M059J (cell line): ENCODE results near the gene MGAT5. TPM values are rescaled to one million over a fixed set of nuclear protein-coding genes. Genes with fewer than 3 reads are reported as not detected.

Experiments
- DNase-seq: peaks from one replicate; pipeline ENCODE4 v3.0.0-alpha.2; 2012; ENCODE audit warnings: low read depth
- total RNA-seq: library from RNA; depleted of rRNA; stranded (reverse); fragments of >200 nt; shearing (Covaris generic); gene quantifications from 2 replicates; pipeline ENCODE4 v1.2.3, GENCODE V29; 2014

The MGAT5 gene
- total RNA-seq, 1 experiment from 2014 or later: 21.2 TPM

DNA sequence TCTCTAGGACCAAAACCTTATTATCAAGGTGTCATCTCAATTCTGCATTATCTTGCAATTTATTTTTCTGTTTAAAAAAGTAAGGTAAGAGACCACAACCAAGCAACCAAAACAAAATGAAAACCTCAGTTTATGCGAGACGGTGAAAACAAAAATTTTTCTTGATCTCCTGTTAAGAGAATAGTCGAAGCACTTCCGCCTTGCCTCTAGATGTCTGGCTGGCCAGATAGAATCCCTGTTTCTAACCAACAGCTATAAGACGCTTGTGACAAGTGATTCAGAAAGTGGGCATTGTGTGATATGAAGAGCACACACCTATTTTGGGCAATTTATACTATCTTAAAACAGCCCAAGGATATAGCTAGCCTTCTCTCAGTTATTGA lies 51.2 kb downstream of the MGAT5 start:
- DNase-seq: no peak

DNA sequence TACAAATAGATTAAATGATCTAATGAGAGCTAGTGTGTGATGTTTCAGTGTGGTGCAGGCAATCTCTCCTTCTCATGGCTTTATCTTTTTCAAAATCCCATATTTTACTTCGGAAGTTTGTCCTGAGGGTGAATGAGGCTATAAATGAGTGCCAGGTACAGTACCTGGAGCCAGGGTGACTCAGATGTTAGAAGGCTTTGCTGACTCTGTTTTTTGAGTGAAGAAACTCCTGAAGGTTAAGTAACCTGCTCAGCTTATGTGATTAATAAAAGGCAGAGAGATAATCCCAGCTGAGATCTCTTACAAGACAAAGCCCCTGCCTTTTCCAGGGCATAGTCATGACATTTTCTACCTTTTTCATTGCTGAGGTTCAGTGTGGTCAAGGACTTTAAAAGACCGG lies 52.6 kb downstream of the MGAT5 start:
- no peak for DNase-seq

DNA sequence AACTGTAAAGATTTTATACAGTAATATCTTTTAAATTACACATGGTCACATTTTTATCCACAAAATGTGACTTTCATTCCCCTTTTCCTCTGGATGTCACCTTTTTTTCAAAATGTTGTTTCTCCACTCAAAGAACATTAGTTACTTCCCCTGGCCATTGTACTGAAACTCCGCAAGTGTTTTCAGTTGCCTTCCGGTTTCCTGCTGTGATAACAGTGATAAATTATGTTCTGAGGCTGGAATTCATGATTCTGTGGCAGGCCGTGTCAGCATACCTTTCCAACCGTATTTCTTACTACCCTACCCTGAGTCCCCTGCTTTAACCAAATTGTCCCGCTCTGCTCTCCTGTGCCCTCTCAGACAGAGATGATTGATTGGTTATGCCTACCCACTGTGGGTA lies 53.5 kb downstream of the MGAT5 start:
- DNase-seq: no peak

DNA sequence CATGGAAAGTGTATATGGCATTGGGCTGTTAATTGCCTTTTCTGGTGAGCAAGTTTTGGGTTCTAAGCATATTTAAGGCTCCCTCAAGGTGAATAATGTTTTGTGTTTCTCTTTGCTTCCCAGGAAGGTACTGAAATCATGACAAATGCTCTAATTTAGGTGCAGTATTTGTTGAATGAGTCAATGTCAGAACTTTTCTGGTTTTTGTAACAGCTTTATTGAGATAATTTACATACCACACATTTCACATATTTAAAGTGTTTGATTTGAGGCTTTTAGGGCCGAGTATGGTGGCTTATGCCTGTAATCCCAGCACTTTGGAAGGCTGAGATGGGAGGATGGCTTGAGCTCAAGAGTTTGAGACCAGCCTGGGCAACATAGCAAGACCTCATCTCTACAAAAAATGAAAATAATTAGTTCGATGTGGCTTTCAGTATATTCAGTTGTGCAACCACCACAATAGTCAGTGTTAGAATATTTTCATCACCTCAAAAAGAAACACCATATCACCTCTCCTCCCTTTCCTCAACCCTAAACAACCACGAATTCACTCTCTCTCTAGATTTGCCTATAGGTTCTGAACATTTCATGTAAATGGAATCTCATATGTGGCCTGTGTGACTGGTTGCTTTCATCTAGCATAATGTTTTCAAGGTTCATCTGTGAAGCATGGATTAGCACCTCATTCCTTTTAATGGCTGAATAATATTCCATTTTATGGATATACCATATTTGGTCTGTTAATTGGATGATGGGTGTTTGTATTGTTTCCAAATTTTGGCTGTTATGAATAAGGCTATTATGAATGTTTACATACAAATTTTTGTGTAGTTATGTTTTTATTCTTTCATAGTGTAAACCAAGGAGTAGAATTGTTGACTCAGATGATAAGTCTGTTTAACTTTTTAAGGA lies 54.9 kb downstream of the MGAT5 start:
- DNase-seq: peak; percentile 12

DNA sequence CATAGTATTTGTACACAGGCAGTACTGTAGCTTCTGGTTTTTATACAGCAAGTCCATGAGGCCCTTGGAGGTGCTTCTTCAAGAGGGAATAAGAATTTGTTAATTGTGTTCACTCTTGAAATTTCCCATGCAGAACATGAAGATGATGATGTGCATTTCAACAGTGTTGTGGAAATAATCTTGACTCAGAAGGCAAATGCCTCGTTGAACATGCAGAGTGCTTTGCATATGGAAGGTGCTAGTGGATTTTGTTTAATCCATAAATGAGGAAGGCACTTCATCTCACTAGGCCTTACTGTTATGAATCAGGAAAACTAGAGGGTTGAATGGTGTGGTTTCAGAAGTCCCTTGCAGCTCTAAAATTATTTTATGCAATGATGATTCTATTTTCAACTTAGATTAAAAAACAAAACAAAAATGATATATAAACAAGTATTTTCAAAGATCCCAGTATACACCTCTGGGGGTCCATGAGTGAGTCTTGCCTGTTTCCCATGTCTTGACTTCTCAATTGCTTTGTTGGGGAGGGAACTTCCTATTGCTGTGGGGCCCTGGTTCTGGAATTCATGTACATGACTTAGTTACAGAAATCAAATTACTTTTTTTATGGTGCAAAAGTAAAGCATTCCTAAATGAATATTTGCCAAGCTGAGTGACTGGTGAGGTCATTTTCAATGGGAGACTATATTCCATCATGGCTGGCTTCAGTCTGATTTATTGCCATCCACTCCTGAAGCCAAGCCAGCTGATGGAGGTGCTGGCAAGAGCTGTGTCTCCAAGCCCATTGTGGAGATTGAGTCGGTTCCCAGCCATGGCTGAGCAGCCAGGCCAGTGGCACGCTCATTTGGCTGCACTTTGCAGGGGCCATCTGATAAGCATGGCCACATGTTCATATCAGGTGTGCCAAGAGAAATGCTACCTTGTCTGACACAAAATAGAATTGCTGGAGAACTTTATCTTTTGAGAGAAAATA lies 56.5 kb downstream of the MGAT5 start:
- DNase-seq: peak; percentile 59

DNA sequence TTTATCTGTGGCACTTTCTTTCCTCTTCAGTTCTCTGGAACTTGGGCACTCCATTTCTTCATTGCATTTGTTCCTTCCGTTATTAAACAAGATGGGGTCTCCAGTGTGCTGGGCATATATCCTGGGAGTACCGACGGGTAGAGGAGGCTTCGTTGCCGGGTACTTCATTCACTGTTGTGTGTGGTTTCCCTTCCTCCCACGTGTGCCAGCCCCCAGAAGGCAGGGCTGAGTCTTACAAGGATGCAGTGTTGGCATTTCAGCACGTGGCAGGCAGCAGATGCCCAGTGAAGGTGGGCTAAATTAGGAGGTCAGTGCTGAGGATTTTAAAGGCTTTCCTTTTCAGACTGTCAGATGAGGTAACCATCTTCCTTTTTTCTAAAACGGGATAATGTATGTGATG lies 58.6 kb downstream of the MGAT5 start:
- DNase-seq: no peak

DNA sequence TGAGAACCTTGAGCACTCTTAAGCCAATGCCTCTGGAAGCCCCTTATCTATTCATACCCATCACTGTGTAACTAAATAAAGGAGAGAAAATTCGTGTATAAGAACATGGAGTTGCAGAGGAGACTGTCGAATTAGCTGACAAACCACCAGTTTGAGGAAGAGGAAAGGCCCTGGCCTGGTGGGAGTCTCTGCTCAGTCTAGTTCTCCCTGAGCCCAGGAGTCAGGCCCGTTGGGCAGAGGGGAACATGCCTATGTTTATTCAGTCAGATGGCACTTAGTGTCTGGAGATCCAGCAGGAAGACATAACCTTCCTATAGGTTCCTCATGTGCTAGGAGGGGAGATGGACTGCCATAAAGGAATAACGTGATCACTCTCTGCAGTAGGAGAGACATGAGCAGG lies 60.3 kb downstream of the MGAT5 start:
- no peak for DNase-seq

DNA sequence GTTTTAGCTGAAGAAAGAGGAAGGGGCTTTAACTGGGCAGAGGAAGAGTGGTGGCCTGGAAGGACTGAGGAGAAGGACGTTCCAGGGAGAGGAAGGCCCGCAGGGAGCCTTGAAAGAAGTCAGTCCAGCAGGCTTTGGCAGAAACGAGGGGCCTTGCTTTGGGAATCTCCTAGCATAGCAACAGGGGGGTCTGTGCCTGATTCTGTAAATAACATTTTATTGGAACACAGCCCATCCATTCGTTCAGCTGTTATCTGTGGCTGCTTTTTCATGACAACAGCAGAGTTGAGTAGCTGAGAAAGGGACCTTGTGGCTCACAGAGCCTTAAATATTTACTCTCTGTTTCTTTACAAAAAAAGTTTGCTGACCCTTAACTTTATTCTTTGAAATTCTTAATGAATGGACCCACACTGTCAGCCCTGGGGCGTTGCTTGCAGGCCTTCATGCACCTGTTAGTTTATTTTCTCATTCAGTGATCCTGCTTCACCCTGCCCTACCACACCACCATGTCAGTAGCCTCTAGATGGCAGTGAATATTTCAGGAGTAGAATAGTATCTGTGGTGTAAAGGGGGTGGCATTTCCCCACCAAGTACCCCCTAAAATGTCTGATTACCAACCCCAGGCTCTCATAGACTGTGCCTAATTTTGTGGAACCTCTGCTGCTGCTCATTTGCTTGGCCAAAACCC lies 61.0 kb downstream of the MGAT5 start:
- DNase-seq: no peak

DNA sequence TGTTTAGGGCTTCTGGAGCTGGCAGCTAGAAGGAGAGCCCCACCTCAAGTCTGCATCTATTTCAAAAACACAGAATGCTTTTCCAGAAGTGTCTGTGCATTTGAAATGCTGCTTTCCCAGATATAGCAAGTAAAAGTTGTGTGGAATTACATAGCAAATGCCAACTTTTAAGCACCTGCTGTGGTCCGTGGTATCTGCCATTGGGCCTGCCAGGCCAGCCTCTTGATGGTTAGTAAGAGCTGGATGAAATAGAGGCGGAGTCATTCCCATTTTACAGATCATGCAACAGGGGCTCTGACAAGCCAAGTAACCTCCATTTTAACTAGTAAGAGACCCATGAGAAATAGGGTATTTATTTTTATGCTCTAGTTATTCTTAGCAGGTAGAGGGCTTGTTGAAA lies 61.6 kb downstream of the MGAT5 start:
- DNase-seq: no peak

DNA sequence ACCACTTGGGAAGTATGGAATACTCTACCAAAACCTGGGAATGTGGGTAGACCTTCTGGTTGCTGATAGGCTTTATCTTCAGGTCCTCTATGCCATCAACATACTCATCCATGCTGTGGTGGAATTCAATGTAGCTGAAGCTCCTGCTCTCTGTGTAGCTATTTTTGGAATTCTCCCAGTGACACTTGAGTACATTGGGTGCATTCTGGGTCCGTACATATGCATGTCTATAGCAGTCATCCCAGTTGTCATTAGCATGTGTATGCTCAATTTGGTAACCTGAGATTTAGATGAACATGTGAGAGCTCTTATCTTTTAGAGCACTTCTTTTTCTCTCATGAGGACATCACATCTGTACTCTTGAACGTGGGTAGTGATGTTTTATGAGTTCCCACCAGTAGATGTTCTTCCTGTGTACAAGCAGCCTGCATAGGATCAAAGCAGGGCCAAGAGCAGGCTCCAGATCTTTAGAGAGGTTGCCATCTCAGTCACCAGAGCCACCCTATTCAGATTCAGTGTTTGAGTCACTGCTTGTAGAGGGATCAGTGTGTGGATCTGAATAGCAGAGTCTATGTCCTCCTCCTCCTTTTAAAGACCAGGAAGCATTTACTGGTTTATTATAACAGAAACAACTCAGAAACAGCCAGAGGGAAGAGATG lies 65.9 kb downstream of the MGAT5 start:
- DNase-seq: no peak

DNA sequence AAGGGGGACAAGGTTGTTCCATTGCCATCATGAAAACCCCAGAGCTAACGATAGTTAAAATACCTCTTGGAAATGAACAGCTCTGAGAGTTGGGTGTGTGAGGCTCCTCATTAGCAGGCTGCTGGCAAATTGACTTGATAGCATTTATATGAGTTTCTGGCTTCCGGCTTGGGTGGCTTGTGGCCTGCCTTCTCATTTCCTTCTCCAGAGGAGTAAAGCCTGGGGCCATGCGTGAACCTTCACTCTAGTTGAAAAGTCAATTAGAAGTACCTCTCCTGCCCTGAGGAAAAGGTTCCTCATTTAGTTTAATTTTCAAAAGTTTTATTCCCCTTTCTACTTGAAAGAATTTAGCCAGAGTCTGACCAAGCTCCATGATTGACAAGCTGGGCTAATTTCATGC lies 67.1 kb downstream of the MGAT5 start:
- DNase-seq: peak; percentile 60

DNA sequence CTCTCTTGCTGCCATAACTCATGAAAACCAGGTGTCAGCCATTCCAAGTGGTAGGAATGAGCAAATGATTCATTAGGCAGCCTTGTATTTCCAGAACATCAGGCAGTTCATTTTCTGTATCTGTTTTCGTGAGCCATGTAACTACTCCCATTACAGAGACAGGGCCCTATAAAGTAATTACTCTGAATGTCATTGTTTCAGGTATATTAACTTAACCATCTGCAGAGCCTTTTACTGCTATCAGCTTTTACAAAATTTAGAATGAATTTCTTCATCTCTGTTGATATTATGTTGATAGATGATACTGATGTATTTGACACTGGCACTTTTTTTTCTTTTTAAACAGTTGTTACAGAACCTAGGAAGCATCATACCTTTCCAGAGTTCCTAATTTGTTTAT lies 69.9 kb downstream of the MGAT5 start:
- no peak for DNase-seq

DNA sequence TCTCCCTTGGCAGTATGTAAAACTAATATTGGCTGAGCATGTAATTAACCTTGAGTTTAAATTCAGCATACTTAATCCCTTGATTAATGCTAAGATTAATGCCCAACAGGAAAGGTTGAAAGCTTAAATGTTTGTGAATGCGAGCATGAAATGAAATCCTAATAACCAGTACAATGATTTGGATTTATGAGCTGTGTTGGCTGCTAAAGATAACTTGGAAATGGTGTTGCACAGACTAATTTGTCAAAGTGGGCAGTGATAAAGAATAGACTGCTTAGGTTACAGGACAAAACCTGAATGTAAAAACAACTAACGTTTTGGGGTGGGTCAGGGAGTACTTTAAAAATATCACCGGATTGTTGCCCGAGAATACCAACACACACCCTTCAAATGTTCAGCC lies 70.6 kb downstream of the MGAT5 start:
- no peak for DNase-seq

DNA sequence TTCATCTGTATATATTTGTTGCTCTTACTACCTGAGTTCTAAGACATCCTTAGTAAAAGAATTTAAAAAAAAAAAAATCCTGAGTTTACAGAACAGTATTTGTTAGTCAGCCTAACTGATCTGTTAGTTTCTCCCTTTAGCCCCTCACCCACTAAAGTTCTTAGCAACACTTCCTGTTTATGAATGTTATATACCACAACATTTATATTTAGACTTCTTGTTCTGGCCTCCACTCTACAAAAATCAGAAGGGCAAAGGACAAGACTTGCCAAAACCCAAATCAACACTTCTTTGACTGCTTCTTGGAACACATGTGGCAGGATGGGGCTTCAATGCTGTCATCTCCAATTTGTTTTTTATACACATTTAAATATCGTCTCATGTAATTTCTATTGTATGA lies 71.1 kb downstream of the MGAT5 start:
- no peak for DNase-seq

DNA sequence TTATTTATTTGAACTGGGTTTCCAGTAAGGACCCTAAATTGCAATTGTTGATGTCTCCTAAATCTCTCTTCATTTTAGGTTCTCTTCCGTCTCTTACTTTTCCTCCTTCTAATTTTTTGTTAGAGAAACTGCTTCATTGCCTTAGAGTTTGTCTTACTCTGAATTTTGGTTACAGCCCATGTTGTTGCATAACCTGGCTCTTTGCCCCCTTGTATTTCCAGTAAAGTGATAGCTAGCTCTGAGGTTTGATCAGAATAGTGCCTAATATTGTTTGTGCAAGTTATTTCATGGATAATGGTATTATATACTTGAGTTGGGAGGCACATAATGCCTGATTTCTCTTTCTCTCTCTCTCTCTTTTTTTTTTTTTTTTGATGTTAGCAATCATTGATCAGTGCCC lies 71.8 kb downstream of the MGAT5 start:
- no peak for DNase-seq

DNA sequence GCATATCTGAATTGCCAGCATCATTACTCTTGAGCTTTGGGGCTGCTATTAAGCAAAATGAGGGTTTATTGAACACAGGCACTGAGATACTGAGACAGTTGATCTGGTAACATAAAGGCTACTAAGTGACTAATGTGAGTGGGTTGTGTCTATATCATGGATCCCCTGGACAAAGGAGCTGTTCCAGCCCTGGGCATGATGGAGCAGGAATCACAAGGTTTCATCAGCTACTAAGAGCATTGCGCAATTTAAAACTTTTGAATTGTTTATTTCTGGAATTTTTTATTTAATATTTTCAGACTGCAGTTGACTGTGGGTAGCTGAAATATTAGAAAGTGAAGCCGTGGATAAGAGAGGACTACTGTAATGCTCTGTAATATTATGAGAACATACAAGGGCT lies 73.5 kb downstream of the MGAT5 start:
- DNase-seq: no peak

DNA sequence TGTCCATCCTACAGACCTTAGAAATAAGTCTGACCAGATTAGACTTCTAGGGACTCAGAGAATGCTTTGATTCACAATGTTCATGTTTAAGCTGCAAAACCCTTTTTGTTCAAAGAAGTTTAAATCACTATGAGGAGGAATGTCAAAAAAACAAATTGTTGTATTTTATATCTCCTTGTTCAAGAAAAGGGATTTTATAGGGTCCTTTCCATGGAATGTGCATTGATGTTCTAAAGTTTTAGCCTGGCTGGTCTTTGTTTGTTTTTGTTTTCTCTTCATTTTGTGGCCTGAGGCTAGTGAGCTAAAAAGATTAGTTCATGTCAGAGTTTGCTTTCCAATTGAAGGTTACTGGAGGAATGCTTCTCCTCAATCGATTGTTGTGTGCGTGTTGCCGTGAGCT lies 77.2 kb downstream of the MGAT5 start:
- DNase-seq: peak; percentile 12

DNA sequence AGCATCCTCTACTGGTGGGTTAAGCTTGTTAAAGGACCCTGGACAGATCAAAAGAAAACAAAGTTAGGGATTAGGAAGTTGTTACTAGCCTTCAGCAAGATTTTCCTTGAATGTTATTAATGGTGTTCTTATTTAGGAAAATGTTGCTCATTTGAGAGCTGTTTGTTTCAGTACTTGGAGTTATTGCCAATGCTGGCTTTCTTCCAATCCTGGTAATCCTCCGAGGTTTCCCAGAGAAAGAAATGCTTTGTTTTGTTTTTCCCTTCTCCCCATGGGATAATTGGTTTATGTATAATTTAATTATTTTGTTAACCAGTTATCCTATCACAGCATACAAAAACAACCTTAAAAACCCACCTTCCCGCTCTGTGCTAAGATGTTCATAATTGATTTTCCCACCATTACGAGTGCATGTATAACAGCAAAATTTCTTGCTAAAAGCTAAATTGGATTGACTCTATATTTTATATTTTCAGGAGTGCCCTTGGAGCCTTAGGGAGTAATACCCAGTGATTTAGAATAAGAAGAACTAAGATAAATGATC lies 79.8 kb downstream of the MGAT5 start:
- peak; percentile 12 for DNase-seq

DNA sequence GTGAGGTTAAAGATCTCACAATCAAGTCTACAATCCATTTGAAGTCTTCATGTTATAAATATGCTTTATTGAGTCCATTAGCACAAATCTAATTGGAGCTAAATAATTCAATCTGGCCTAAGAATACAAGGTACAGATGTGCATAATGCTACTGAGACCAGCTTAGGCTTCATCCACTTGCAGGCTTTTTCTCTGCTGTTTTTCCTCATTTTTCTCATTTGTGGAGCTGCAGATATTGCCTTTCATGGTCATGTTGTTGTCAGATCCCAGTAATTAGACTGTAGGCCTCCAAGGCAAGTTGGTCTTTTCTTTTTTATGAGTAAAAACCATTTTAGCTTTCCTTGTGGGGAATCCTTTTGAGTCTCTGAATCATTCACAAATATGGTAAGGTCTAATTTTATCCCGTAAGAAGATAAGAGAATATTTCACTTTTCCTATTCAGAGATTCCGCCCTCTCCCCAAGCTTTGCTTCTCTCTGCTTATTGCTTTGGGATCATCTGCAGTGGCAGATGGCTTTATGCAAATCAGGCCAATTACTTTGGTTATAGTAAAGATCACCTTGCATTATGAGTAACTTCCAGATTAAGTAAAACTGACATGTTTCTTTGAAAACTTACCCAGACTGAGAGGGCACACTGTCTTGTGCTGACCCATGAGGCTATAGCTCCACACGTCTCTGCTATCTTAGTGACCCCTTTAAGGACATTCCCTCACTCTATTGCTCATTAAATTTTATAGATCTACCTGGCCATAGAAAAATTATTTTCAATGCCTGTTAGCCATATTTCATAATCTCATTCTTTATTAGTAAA lies 80.9 kb downstream of the MGAT5 start:
- DNase-seq: no peak

DNA sequence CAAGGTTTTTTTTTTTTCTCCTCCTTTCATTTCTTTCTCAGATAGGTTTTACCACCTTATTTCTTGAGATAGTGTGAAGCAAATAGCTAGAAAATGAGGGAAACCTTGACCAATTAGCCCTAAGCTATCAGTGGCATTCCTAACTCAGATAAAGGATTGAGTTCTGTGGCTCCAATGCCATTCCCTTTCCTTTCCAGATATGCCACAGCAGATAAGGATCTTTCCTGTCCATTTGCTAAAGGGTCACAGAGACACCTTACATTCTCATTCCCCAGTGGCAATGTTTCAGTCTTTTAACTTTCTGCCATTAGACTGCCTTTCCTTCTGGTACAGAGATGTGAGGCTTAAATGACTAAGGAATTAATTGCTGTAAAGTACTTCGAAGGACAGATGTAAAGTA lies 81.7 kb downstream of the MGAT5 start:
- peak; percentile 27 for DNase-seq
